SJSA1 (cell line): ENCODE data around the gene CMTM1. TPM values are rescaled to one million over a fixed set of nuclear protein-coding genes. Genes with fewer than 3 reads are reported as not detected.
A peak's percentile ranks its signal among the peaks of the same experiment; 100 is the strongest.

Source experiments
- DNase-seq, 2 experiments: peaks; one replicate each; pipeline ENCODE4 v3.0.0-alpha.2; 2015 to 2020; ENCODE audit warnings: low spot score in 2 of 2, low read depth in 1 of 2
- H3K27ac ChIP-seq: fragments of 250-450 bp; sonication (Bioruptor Pico); 2 replicates; pipeline ENCODE4 v1.5.1; 2020; ENCODE audit warnings: mild to moderate bottlenecking, moderate library complexity
- H3K27me3 ChIP-seq: fragments of 250-450 bp; sonication (Bioruptor Pico); replicated peaks from 2 replicates; pipeline ENCODE4 v1.5.1; 2020; ENCODE audit warnings: mild to moderate bottlenecking, moderate library complexity
- H3K36me3 ChIP-seq: fragments of 250-450 bp; sonication (Bioruptor Pico); 2 replicates; pipeline ENCODE4 v1.5.1; 2020; ENCODE audit warnings: mild to moderate bottlenecking
- H3K4me1 ChIP-seq: fragments of 250-450 bp; sonication (Bioruptor Pico); replicated peaks from 2 replicates; pipeline ENCODE4 v1.6.1; 2021; ENCODE audit warnings: mild to moderate bottlenecking
- H3K4me3 ChIP-seq: fragments of 250-450 bp; sonication (Bioruptor Pico); 2 replicates; pipeline ENCODE4 v1.5.1; 2020; ENCODE audit warnings: mild to moderate bottlenecking
- H3K9me3 ChIP-seq: fragments of 250-450 bp; sonication (Bioruptor Pico); replicated peaks from 2 replicates; pipeline ENCODE4 v1.5.1; 2020; ENCODE audit warnings: mild to moderate bottlenecking
- total RNA-seq: library from RNA; depleted of rRNA; stranded (reverse); fragments of >200 nt; shearing (Covaris generic); gene quantifications from 2 replicates; pipeline ENCODE4 v1.2.3, GENCODE V29; 2014

CMTM1 gene
- total RNA-seq, 1 experiment from 2014 or later: 5.4 TPM

DNA sequence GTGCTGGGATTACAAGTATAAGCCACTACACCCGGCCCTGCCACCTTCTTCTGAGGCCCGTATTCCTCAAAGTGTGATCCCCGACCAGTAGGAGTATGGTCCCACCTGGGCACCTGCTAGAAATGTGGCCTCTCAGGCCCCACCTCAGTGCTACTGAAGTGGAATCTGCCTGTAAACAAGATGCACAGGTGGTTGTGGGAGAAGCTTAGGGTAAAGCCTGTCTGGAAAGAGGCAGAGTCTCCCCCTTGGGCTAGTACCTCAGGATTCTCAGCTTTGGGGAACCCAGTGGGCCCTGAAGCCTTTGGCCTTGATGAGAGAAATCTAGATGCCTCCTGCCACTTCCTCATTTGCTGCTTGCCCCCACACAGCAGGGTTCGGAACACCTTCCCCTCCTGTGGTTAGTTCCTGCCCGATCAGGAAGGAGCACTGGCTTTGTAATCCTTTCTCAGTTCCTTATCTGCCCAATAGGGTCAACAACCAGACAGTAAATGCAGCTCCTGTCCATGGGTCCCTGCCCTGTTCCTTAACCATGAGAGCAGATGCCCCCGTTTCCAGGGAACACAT lies 41.6 kb upstream of the CMTM1 start:
- Histone ChIP-seq H3K9me3 (no peaks in the 10 kb centered on the region), H3K4me1 (peaks cover 10% of the 10 kb centered on the region), H3K27me3 (no peaks in the 10 kb centered on the region), H3K27ac (no peak overlapping the region), H3K4me3 (no peak overlapping the region), H3K36me3 (peaks cover 46% of the 10 kb centered on the region)
- peak in 1 of 2 experiments; percentile 10 for DNase-seq

GRCh38 chr16:66525396-66526180 lies 40.7 kb upstream of the CMTM1 start:
- no peak for DNase-seq

GRCh38 chr16:66528294-66528693 lies 37.9 kb upstream of the CMTM1 start:
- no peaks in the 10 kb centered on the region for H3K27me3 ChIP-seq
- H3K36me3 ChIP-seq: peaks cover 62% of the 10 kb centered on the region
- H3K9me3 ChIP-seq: no peaks in the 10 kb centered on the region

More at GRCh38 chr16:66525396-66526180, 40.7 kb upstream of the CMTM1 start:
- H3K36me3 ChIP-seq: peaks cover 55% of the 10 kb centered on the region
- no peaks in the 10 kb centered on the region for H3K9me3 ChIP-seq
- H3K27ac ChIP-seq: no peak overlapping the region
- peaks cover 10% of the 10 kb centered on the region for H3K4me1 ChIP-seq
- no peaks in the 10 kb centered on the region for H3K27me3 ChIP-seq
- H3K4me3 ChIP-seq: no peak overlapping the region

GRCh38 chr16:66529475-66529874 lies 36.8 kb upstream of the CMTM1 start:
- Histone ChIP-seq H3K9me3 (no peaks in the 10 kb centered on the region), H3K27ac (no peak overlapping the region), H3K4me1 (no peaks in the 10 kb centered on the region), H3K27me3 (no peaks in the 10 kb centered on the region), H3K4me3 (no peak overlapping the region), H3K36me3 (peaks cover 59% of the 10 kb centered on the region)
- peak in 1 of 2 experiments; percentile 27 for DNase-seq

More at GRCh38 chr16:66528294-66528693, 37.9 kb upstream of the CMTM1 start:
- Histone ChIP-seq H3K4me1 (no peaks in the 10 kb centered on the region), H3K4me3 (no peak overlapping the region), H3K27ac (no peak overlapping the region)
- DNase-seq: no peak

GRCh38 chr16:66534376-66534799 lies 31.9 kb upstream of the CMTM1 start:
- Histone ChIP-seq H3K4me3 (no peak overlapping the region), H3K9me3 (no peaks in the 10 kb centered on the region), H3K4me1 (no peaks in the 10 kb centered on the region), H3K27me3 (no peaks in the 10 kb centered on the region), H3K36me3 (peaks cover 52% of the 10 kb centered on the region), H3K27ac (no peak overlapping the region)
- peak in 1 of 2 experiments; percentile 25 for DNase-seq

DNA sequence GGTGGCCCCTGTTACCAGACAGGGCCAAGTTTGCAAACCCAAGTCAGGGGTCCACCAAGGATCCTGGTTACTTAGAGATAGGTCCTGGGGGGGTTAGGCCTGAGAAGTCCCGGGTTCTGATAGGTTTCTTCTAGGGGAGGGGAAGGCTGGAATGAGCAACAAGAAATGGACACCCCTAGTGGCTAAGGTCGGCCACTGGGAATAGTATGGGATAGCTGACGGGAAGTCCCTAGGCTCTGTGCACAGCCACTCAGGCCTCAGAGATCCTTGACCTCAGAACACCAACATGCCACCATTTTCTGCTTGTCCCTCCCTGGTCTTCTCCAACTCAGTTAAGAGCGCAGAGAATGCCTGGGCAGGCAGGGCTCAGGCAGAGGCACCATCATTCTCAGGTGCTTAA lies 29.7 kb upstream of the CMTM1 start:
- no peaks in the 10 kb centered on the region for H3K4me1 ChIP-seq
- no peaks in the 10 kb centered on the region for H3K27me3 ChIP-seq
- H3K36me3 ChIP-seq: peaks cover 41% of the 10 kb centered on the region
- H3K4me3 ChIP-seq: no peak overlapping the region
- DNase-seq: no peak
- H3K27ac ChIP-seq: no peak overlapping the region
- H3K9me3 ChIP-seq: no peaks in the 10 kb centered on the region

DNA sequence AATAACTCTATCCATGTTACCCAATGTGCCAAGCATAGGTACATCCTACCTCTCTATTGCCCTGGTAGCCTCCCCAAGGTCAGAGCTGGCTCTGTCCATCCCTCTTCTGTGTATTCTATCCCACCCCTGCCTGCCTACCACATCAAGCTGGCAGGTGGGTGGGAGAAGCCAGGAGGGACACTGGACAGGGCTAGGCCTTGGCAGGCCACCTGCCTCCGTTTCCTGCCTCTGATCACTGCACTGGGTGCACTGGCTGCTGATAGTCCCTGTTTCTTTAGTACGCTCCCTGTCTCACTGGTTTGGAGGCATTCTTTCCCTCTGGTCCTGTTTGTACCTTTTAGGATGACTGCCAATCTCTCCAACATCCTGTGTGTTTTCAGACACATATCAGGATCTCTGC lies 29.0 kb upstream of the CMTM1 start:
- DNase-seq: no peak
- Histone ChIP-seq H3K4me1 (no peaks in the 10 kb centered on the region), H3K36me3 (peaks cover 42% of the 10 kb centered on the region), H3K27ac (no peak overlapping the region), H3K9me3 (no peaks in the 10 kb centered on the region), H3K27me3 (no peaks in the 10 kb centered on the region), H3K4me3 (no peak overlapping the region)

DNA sequence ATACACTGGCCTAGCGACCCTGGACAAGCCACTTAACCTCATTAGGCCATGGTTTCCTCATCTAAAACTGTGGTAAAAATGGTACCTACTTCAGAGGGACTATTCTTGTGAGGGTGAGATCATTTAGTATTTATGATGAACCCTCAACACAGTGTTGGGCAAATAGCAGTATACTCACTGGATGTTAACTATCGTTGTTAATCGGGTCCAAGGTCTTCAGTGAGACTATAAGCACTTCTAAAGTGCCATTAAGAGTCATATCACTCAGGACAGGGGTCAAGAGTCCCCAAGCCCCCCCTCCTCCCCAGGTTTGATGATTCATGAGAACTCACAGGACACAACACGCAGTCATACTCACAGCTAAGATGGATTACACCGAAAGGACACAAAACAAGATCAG lies 27.3 kb upstream of the CMTM1 start:
- Histone ChIP-seq H3K27ac (no peak overlapping the region), H3K4me1 (no peaks in the 10 kb centered on the region), H3K4me3 (no peak overlapping the region), H3K36me3 (peaks cover 42% of the 10 kb centered on the region), H3K9me3 (no peaks in the 10 kb centered on the region), H3K27me3 (no peaks in the 10 kb centered on the region)
- no peak for DNase-seq

- H3K36me3 ChIP-seq: peaks cover 42% of the 10 kb centered on the region
These were observed 26.4 kb upstream of the CMTM1 start for GRCh38 chr16:66539623-66540469.

DNA sequence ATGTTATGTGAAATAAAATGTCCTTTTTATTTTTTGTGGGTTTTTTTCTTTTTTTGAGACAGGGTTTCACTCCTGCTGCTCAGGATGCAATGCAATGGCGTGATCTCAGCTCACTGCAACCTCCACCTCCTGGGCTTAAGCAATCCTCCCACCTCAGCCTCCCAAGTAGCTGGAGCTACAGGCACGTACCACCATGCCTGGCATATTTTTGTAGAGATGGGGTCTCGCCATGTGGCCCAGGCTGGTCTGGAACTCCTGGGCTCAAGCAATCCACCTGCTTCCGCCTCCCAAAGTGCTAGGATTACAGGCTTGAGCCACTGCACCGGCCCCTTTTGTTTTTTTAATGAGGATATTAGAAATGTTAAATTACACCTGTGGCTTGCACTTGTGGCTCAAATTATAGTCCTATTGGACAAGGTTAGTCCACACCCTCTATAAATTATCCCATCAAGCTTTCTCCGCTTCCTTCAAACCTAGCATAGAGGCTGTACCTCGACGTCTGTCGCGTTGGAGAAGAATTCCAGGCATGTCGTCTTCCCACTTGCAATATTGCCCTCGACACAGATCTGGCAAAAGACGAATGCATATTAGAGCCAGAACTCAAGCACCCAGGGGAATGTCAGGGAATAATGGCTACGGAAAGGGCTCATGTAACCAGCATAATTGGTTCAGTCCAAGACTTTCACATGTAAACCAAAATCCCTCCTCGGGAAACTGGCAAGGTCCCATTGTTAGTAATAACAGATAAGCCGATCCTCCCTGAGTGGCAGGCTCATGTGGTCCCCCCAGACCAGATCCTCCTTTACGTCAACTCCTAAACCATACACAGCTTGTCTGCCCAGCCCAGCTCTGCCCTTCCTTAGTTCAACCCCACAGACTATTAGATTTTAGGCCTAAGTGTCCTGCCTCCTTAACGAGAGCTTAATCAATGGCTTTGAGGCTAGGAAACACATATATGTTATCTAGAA lies 24.6 kb upstream of the CMTM1 start:
- H3K27ac ChIP-seq: no peak overlapping the region
- H3K9me3 ChIP-seq: no peaks in the 10 kb centered on the region
- H3K4me3 ChIP-seq: no peak overlapping the region
- peaks cover 38% of the 10 kb centered on the region for H3K36me3 ChIP-seq
- DNase-seq: no peak
- H3K4me1 ChIP-seq: no peaks in the 10 kb centered on the region
- no peaks in the 10 kb centered on the region for H3K27me3 ChIP-seq

More at GRCh38 chr16:66539623-66540469, 26.4 kb upstream of the CMTM1 start:
- H3K4me3 ChIP-seq: no peak overlapping the region
- no peaks in the 10 kb centered on the region for H3K4me1 ChIP-seq
- DNase-seq: no peak
- no peaks in the 10 kb centered on the region for H3K27me3 ChIP-seq
- no peak overlapping the region for H3K27ac ChIP-seq
- no peaks in the 10 kb centered on the region for H3K9me3 ChIP-seq

GRCh38 chr16:66542396-66542795 lies 23.8 kb upstream of the CMTM1 start:
- Histone ChIP-seq H3K4me3 (no peak overlapping the region), H3K36me3 (peaks cover 34% of the 10 kb centered on the region), H3K27me3 (no peaks in the 10 kb centered on the region), H3K9me3 (no peaks in the 10 kb centered on the region), H3K4me1 (no peaks in the 10 kb centered on the region), H3K27ac (no peak overlapping the region)
- no peak for DNase-seq

- Histone ChIP-seq H3K36me3 (peaks cover 24% of the 10 kb centered on the region), H3K27me3 (no peaks in the 10 kb centered on the region), H3K27ac (no peak overlapping the region), H3K9me3 (no peaks in the 10 kb centered on the region), H3K4me3 (no peak overlapping the region), H3K4me1 (peaks cover 3% of the 10 kb centered on the region)
- no peak for DNase-seq
These were observed 22.7 kb upstream of the CMTM1 start for GRCh38 chr16:66543541-66543940.
